Heart right ventricle (tissue), 16 donors: ENCODE data around the gene TACSTD2. TPM values are rescaled to one million over a fixed set of nuclear protein-coding genes. Genes with fewer than 3 reads are reported as not detected.

ENCODE experiments used
- ATAC-seq, 8 donors: fragments of 200-7000 bp; cut with Tn5 transposase; one replicate each; pipeline ENCODE4 v1.9.1; 2020; ENCODE audit warnings: mild to moderate bottlenecking in 8 of 8, moderate library complexity in 8 of 8, moderate number of reproducible peaks in 1 of 8
- DNase-seq, 2 donors: peaks; one replicate each; pipeline ENCODE4 v3.0.0-alpha.2; 2020
- H3K27ac ChIP-seq, 10 donors: fragments of 200-600 bp; sonication (generic) in 2 of 10; one replicate each; pipeline versions ENCODE4 v1.5.0 to v1.8.0; 2020 to 2022; ENCODE audit warnings: mild to moderate bottlenecking in 3 of 10
- H3K27me3 ChIP-seq, 7 donors: fragments of 200-600 bp; one replicate each; pipeline ENCODE4 v1.8.0; 2021 to 2022; ENCODE audit warnings: mild to moderate bottlenecking in 2 of 7
- H3K36me3 ChIP-seq, 9 donors: fragments of 200-600 bp; sonication (generic) in 1 of 9; one replicate each; pipeline versions ENCODE4 v1.5.0 to v1.8.0; 2020 to 2022; ENCODE audit warnings: mild to moderate bottlenecking in 2 of 9
- H3K4me1 ChIP-seq, 9 donors: fragments of 200-600 bp; sonication (generic) in 1 of 9; one replicate each; pipeline versions ENCODE4 v1.5.0 to v1.8.0; 2020 to 2022; ENCODE audit warnings: mild to moderate bottlenecking in 4 of 9
- H3K4me3 ChIP-seq, 10 donors: fragments of 200-600 bp; sonication (generic) in 2 of 10; one replicate each; pipeline versions ENCODE4 v1.5.0 to v1.8.0; 2020 to 2022; ENCODE audit warnings: mild to moderate bottlenecking in 7 of 10, moderate library complexity in 2 of 10
- H3K9me3 ChIP-seq, 11 donors: fragments of 200-600 bp in 10 of 11; sonication (generic) in 2 of 11; one replicate each; pipeline versions ENCODE4 v1.5.0 to v1.8.0; 2013 to 2022; ENCODE audit warnings: mild to moderate bottlenecking in 2 of 11, control low read depth in 1 of 11, moderate library complexity in 1 of 11
- CTCF ChIP-seq, 9 donors: fragments of 200-600 bp; sonication (generic) in 2 of 9; IDR thresholded peaks; one replicate each; pipeline versions ENCODE4 v1.5.0 to v1.8.0; 2021 to 2022; ENCODE audit warnings: antibody characterized with exemption in 9 of 9, mild to moderate bottlenecking in 5 of 9, moderate library complexity in 1 of 9
- WGBS, 2 donors: extraction: QIAGEN DNeasy Blood & Tissue Kit; methylation state at CpG; one replicate each; pipeline ENCODE4 v1.1.7; 2013; ENCODE audit warnings: inconsistent platforms in 1 of 2; 5-methylcytosine and 5-hydroxymethylcytosine counted together
- intact Hi-C, 10 donors: fragments of 100-400 bp; cut with DNase I; formaldehyde crosslinking; loops; one replicate each; pipeline versions ENCODE4 v1.11.1 to v1.14.2; 2022
- polyA plus RNA-seq, 2 donors: library from polyadenylated mRNA; stranded (reverse); fragments of 200-250 nt; gene quantifications; one replicate each; pipeline ENCODE4 v1.2.3, GENCODE V29; 2013
- total RNA-seq, 10 donors: library from RNA; stranded (reverse); fragmentation: NEBNext Ultra II Directional in 3 of 10; extraction: Animal tissue kit (Norgen Biotek cat#: 25700) in 3 of 10; gene quantifications; one replicate each; pipeline versions ENCODE4 v1.2.1 to v1.2.4, GENCODE V29; 2021 to 2023
- donor health status: Arrhythmogenic right ventricular cardiomyopathy.
- donor health status: ischemic (EF 13 %, LVEDD 7.1; RV severe dilation, severe dysfunction).
- donor health status: healthy with polysubstance abuse.
- donor health status: DM: no; HTN: yes; CAD: no.
- donor health status: DM: no; HTN: no; CAD: no.
- donor health status: ischemic (EF 25% LVEDD 6.9; RV normal size, moderate dysfunction).
- donor health status: ischemic (EF 25% LVEDD 5.7; RV mildly dilated, moderate dysfunction).
- donor health status: healthy.
- donor health status: DM: yes; HTN: yes; CAD: no.
- donor health status: Ischemic cardiomyopathy.
- donor health status: ischemic (EF 35%, LVEDD 5.7; RV mildly dilated, moderate dysfunction).
- donor health status: nonischemic (EF 11% LVEDD 7.7; RV severe dilation, severe dysfunction).
- donor health status: DM: yes; HTN: yes; CAD: no.
- donor health status: PGD.
- donor health status: ischemic (EF 29% LVEDD 5.4; RV normal size, mild dysfunction).
- donor health status: nonischemic (EF 23%, LVEDD 6.1; RV moderate dilation, normal function).

The TACSTD2 gene
- total and polyA plus RNA-seq, 12 donors = 0.14 to 0.35 (median 0.21) TPM; not detected in 3

- no peak for DNase-seq
- no peak for TF ChIP-seq CTCF (IDR thresholded peaks at IDR 0.05)
- H3K27me3 ChIP-seq = peaks cover 0 to 21% (median 0%) of the 10 kb centered on the region in 7 donors
- H3K9me3 ChIP-seq = no peaks in the 10 kb centered on the region
- no peak for ATAC-seq
- WGBS, 2 donors = 76 to 90% methylated on average over 1 of the region's 1 CpG
- intact Hi-C loops = no loop called here
- no peak overlapping the region for H3K27ac ChIP-seq
- H3K36me3 ChIP-seq = no peaks in the 10 kb centered on the region
- no peak overlapping the region for H3K4me3 ChIP-seq
- peaks cover 0 to 27% (median 11%) of the 10 kb centered on the region in 9 donors for H3K4me1 ChIP-seq
Measured at GRCh38 chr1:58594546-58594945, 17.5 kb upstream of the TACSTD2 start.

GRCh38 chr1:58592522-58593134 is 15.6 kb upstream of the TACSTD2 start:
- Histone ChIP-seq H3K27me3 (peaks cover 0 to 4% (median 0%) of the 10 kb centered on the region in 7 donors), H3K4me3 (no peak overlapping the region), H3K4me1 (peaks cover 0 to 27% (median 11%) of the 10 kb centered on the region in 9 donors), H3K36me3 (no peaks in the 10 kb centered on the region), H3K27ac (peak overlapping the region in 1 of 10 donors; percentile 6), H3K9me3 (no peaks in the 10 kb centered on the region)
- DNase-seq (peak; percentile 38 to 65), ATAC-seq (peak; percentile 74 to 96 (median 88))
- WGBS, 2 donors = 49 to 52% methylated on average over 5 of the region's 5 CpGs
- no peak for TF ChIP-seq CTCF (IDR thresholded peaks at IDR 0.05)
- intact Hi-C loops = no loop called here

- peaks cover 0 to 4% (median 0%) of the 10 kb centered on the region in 7 donors for H3K27me3 ChIP-seq
- no peaks in the 10 kb centered on the region for H3K36me3 ChIP-seq
- H3K4me1 ChIP-seq = peaks cover 0 to 23% (median 10%) of the 10 kb centered on the region in 9 donors
- no peak overlapping the region for H3K27ac ChIP-seq
- intact Hi-C loops = no loop called here
- TF ChIP-seq CTCF (IDR thresholded peaks at IDR 0.05) = no peak
- no peak for ATAC-seq
- no peak overlapping the region for H3K4me3 ChIP-seq
- H3K9me3 ChIP-seq = no peaks in the 10 kb centered on the region
- 66 to 72% methylated on average over 1 of the region's 1 CpG for WGBS, 2 donors
- no peak for DNase-seq
Measured at GRCh38 chr1:58591806-58592205, 14.8 kb upstream of the TACSTD2 start.

GRCh38 chr1:58590019-58590418 is 13.0 kb upstream of the TACSTD2 start:
- no peak overlapping the region for H3K27ac ChIP-seq
- no peak for ATAC-seq
- intact Hi-C loops = no loop called here
- no peaks in the 10 kb centered on the region for H3K27me3 ChIP-seq
- H3K9me3 ChIP-seq = no peaks in the 10 kb centered on the region
- no peak for DNase-seq
- peaks cover 0 to 21% (median 11%) of the 10 kb centered on the region in 9 donors for H3K4me1 ChIP-seq
- H3K36me3 ChIP-seq = no peaks in the 10 kb centered on the region
- TF ChIP-seq CTCF (IDR thresholded peaks at IDR 0.05) = no peak
- H3K4me3 ChIP-seq = no peak overlapping the region
